ENCODE results near the gene NPC1. TPM values are rescaled to one million over a fixed set of nuclear protein-coding genes. Genes with fewer than 3 reads are reported as not detected.
A peak's percentile ranks its signal among the peaks of the same experiment; 100 is the strongest.
"Not testable (repeated sequence)": the region's sequence is repeated elsewhere in the genome, so short reads cannot be mapped to it uniquely, and the experiment has no call there.

NPC1 gene
- total and polyA plus RNA-seq, 5 experiments from 2014 or later, result 5.0 to 38.8 (median 15.5) TPM

DNA sequence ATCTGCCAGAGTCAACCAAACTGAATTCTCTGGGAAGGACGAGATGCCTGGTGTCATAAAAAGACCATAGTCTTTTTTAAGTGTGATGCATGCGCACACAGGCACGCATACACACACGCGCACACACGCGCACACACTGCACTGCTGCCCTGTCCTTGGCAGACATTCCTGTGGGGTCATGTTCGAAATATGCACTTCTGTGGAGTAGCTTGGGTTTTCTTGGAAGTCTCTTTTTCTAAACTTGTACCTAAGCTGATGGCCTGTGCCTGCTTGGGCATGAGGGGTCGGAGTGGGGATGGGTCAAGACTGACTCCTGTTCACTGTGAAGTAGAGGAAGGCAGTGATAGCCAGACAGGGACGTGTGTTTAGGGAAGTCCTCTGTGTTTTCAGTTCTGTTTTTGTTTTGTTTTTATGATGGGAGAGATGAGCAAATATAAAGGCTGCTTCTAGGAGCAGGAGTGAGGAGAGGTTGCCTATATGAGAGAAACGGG is 87.0 kb downstream of the NPC1 start:
- POLR2A ChIA-PET, result interaction anchor here (0.7 kb wide), 1 partner anchor 12 kb away, joined by 3 read pairs; no protein-coding TSS in a partner anchor
- Mint-ChIP-seq H3K4me1 (peaks cover 12 to 69% (median 19%) of the 10 kb centered on the region in 4 donors), H3K36me3 (no peaks in the 10 kb centered on the region), H3K27ac (peak overlapping the region in 3 of 10 donors; percentile 68 to 88 (median 88)), H3K9me3 (no peaks in the 10 kb centered on the region), H3K4me3 (peak overlapping the region in 3 of 10 donors; percentile 5 to 75 (median 28)), H3K27me3 (no peaks in the 10 kb centered on the region)
- DNase-seq (no peak), ATAC-seq (no peak)

DNA sequence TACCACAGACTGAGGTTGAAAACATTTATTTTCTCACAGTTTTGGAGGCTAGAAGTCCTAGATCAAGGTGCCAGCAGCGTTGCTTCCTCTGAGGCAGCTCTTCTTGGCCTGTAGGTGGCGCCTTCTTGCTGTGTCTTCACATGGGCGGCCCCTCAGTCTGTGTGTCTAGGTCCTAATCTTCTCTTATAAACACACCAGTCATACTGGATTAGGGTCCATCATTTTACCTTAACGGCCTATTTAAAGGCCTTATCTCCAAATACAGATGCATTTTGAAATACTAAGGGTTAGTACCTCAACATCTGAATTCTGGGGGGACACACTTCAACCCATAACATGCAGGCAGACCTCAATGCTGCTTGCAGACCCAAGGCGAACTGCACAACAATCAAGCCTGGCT is 87.4 kb downstream of the NPC1 start:
- POLR2A ChIA-PET, result interaction anchor here (0.7 kb wide), 1 partner anchor 11 kb away, joined by 3 read pairs; no protein-coding TSS in a partner anchor

DNA sequence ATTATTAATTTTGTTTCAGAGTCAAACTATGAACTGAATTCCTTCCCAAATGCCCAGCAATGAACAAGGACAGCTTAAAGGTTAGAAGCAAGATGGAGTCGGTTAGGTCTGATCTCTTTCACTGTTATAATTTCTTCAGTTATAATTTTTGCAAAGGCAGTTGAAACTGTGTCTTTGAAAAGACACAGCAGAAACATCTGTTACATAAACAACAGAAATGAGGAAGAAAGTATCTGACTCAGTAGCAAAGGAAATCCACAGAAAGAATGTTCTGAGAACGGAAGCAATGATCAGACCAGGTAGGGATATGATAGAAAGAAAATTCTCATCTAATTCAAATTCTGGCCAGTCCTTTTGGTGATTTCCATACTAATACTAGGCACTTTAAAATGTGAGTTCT is 88.2 kb downstream of the NPC1 start:
- H3K27me3 Mint-ChIP-seq, result no peaks in the 10 kb centered on the region
- POLR2A ChIA-PET, result interaction anchor here (0.5 kb wide), 1 partner anchor 25 kb away, joined by 3 read pairs; no protein-coding TSS in a partner anchor
- no peak overlapping the region for H3K4me3 Mint-ChIP-seq
- peaks cover 0 to 2% (median 0%) of the 10 kb centered on the region in 3 donors for H3K36me3 Mint-ChIP-seq
- H3K27ac Mint-ChIP-seq, result peak overlapping the region in 5 of 10 donors; percentile 3 to 88 (median 25)
- ATAC-seq (no peak), DNase-seq (no peak)
- H3K9me3 Mint-ChIP-seq, result no peaks in the 10 kb centered on the region
- H3K4me1 Mint-ChIP-seq, result peaks cover 6 to 63% (median 13%) of the 10 kb centered on the region in 4 donors

More for the DNA sequence above, 87.4 kb downstream of the NPC1 start:
- Mint-ChIP-seq H3K4me3 (peak overlapping the region in 2 of 10 donors; percentile 29 to 75), H3K27ac (peak overlapping the region in 6 of 10 donors; percentile 19 to 88 (median 68)), H3K27me3 (no peaks in the 10 kb centered on the region), H3K4me1 (peaks cover 7 to 65% (median 14%) of the 10 kb centered on the region in 4 donors), H3K36me3 (no peaks in the 10 kb centered on the region), H3K9me3 (no peaks in the 10 kb centered on the region)
- DNase-seq, result peak; percentile 52 to 85 (median 68)
- peak; percentile 25 to 49 for ATAC-seq

DNA sequence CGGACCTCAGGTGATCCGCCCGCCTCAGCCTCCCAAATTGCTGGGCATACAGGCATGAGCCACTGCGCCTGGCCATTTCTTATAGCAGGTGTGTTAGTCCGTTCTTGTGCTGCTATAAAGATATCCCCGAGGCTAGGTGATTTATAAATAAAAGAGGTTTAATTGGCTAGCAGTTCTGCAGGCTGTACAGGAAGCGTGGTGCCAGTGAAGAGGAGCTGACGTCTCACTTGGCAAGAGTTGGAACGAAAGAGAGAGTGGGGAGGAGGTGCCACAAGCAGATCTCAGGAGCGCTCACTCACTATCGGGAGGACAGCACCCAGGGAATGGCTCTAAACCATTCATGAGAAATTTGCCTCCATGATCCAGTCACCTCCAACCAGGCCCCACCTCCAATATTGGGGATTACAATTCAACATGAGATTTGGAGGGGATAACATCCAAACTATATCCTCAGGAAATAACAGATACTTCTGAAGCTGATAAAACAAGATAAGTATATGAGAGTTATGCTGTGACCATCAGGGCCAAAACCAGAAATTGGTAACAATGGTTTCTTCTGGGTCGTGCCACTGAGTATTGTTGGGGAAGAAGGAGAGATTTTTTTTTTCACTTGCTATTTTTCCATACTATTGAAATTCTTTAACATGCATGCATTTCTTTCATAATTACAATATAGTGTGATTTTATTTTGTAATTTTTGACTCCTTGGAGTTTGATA is 90.4 kb downstream of the NPC1 start:
- Mint-ChIP-seq H3K9me3 (no peaks in the 10 kb centered on the region), H3K36me3 (peaks cover 0 to 2% (median 0%) of the 10 kb centered on the region in 3 donors), H3K27me3 (no peaks in the 10 kb centered on the region), H3K4me1 (peaks cover 0 to 47% (median 5%) of the 10 kb centered on the region in 4 donors), H3K4me3 (peak overlapping the region in 1 of 10 donors; percentile 63), H3K27ac (peak overlapping the region in 2 of 10 donors; percentile 9 to 68)
- ATAC-seq (no peak), DNase-seq (no peak)
- POLR2A ChIA-PET, result interaction anchor here (0.6 kb wide), 1 partner anchor 27 kb away, joined by 5 read pairs; no protein-coding TSS in a partner anchor

DNA sequence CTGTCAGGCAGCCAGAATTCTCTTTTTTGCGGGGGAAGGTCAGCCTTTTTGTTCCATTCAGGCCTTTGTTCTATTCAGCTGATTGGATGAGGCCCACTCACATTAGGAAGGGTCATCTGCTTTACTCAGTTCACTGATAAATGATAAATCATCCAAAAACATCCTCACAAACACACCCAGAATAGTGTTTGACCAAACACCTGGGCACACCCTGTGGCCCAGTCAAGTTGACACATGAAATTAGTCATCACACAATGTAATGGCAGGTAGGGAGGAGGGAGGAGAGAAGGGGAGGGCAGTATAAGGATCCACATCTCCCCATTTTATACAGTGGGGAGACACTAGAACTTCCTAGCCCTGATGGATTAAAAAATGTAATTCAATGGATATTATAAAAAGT is 91.3 kb downstream of the NPC1 start:
- H3K36me3 Mint-ChIP-seq, result peaks cover 0 to 2% (median 0%) of the 10 kb centered on the region in 3 donors
- H3K27me3 Mint-ChIP-seq, result no peaks in the 10 kb centered on the region
- H3K4me1 Mint-ChIP-seq, result peaks cover 0 to 51% (median 5%) of the 10 kb centered on the region in 4 donors
- H3K9me3 Mint-ChIP-seq, result no peaks in the 10 kb centered on the region
- H3K4me3 Mint-ChIP-seq, result no peak overlapping the region
- DNase-seq, result no peak
- H3K27ac Mint-ChIP-seq, result no peak overlapping the region
- POLR2A ChIA-PET, result no interaction called here
- no peak for ATAC-seq

DNA sequence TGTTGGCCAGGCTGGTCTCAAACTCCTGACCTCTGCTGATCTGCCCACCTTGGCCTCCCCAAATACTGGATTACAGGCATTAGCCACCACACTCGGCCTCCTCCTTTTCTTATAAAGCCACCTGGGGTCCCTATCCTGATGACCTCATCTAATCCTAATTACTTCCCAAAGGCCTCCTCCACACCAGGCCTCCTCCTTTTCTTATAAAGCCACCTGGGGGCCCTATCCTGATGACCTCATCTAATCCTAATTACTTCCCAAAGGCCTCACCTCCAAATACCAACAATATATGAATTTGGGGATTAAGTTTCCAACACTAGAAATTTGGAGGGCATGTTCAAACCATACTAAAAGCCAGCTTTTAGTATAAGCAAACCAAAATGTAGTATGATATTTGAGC is 92.7 kb downstream of the NPC1 start:
- Mint-ChIP-seq H3K9me3 (no peaks in the 10 kb centered on the region), H3K27me3 (no peaks in the 10 kb centered on the region), H3K4me3 (no peak overlapping the region), H3K36me3 (peaks cover 0 to 2% (median 0%) of the 10 kb centered on the region in 3 donors), H3K4me1 (peaks cover 0 to 47% (median 2%) of the 10 kb centered on the region in 4 donors), H3K27ac (no peak overlapping the region)
- no peak for DNase-seq
- ATAC-seq, result no peak
- POLR2A ChIA-PET, result no interaction called here

DNA sequence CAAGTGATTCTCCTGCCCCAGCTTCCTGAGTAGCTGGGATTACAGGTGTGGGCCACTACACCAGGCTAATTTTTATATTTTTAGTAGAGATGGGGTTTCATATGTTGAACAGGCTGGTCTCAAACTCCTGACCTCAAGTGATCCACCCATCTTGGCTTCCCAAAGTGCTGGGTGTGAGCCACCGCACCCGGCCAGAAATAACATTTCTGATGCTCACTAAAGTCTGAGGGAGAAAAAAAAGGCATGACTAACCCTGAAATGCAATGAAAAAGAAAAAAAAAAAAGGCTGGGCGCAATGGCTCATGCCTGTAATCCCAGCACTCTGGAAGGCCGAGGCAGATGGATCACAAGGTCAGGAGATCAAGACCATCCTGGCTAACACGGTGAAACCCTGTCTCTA is 96.7 kb downstream of the NPC1 start:
- H3K4me1 Mint-ChIP-seq, result peaks cover 11 to 42% (median 20%) of the 10 kb centered on the region in 4 donors
- not testable (repeated sequence) for H3K27me3 Mint-ChIP-seq, DNase-seq, H3K27ac Mint-ChIP-seq, H3K36me3 Mint-ChIP-seq, ATAC-seq, H3K9me3 Mint-ChIP-seq
- H3K4me3 Mint-ChIP-seq, result peak overlapping the region in 1 of 10 donors; percentile 50
- POLR2A ChIA-PET, result interaction anchor here (2.5 kb wide), 1 partner anchor 36 kb away, joined by 9 read pairs; the partner anchor contains the start of gene RIOK3

DNA sequence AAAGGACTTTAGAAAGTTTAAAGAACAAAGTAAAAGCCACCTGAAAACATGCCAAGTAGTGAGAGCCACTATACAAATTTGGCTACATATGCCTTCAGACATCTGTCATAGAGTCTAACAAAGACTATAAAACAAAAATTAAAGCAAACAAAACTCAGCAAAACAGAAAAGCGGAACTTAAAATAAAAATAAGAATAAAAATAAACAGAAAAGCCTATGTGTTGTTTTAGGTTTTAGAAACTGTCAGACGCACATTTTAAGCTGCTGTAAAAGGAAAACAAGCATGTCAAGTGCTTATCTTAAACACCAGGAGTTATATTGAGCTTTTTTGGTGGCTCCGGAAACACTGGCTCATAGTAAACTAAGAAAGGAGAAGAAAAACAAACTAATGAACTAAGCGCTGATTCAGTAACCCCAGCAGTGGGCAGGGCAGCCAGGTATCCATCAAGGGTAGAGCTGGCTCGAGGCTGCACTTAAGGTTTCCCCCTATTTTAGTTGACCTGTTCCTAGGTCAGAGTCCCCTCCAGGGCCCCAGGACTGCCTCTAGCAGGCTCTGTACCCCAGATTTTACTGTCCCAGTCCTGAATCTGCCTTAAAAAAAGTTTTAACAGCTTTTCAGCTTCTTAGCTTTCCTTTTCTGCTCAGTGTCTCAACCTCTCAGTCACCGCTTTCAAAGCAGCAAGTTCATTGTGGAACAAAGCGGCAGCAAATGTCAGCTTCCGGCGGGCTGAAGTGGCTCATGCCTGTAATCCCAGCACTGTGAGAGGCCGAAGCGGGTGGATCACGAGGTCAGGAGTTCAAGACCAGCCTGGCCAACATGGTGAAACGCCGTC is 98.4 kb downstream of the NPC1 start:
- DNase-seq (peak; percentile 17 to 71 (median 40)), ATAC-seq (peak; percentile 79 to 90)
- peaks cover 0 to 8% (median 2%) of the 10 kb centered on the region in 3 donors for H3K36me3 Mint-ChIP-seq
- H3K4me3 Mint-ChIP-seq, result peak overlapping the region; percentile 41 to 85 (median 77)
- no peaks in the 10 kb centered on the region for H3K9me3 Mint-ChIP-seq
- peak overlapping the region; percentile 80 to 96 (median 92) for H3K27ac Mint-ChIP-seq
- POLR2A ChIA-PET, result interaction anchor here (0.7 to 2.5 kb wide), 4 partner anchors 11 to 98 kb away, joined by 3 to 9 read pairs (median 6); partner anchors contain the start of genes RIOK3 and RMC1
- no peaks in the 10 kb centered on the region for H3K27me3 Mint-ChIP-seq
- H3K4me1 Mint-ChIP-seq, result peaks cover 11 to 48% (median 20%) of the 10 kb centered on the region in 4 donors

DNA sequence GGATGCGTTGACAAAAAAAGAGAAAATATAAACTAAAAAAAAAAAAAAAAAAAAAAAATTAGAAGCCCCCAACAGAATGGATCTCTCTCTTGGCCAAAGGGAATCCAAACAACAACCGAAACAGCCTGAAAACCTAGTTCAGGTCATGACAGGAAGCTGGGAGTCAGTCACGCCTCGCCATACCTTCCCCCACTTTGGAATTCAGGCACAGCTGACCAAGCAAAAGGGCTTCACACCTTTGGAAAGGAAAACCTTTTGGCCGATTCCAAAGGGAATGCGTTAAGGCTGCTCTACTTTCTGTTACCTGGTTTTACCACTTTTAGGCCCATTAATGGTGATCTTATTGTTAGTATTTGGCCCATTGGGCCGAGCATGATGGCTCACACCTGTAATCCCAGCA is 100.9 kb downstream of the NPC1 start:
- POLR2A ChIA-PET, result interaction anchor here (0.7 kb wide), 2 partner anchors 14 to 480 kb away, joined by 3 to 5 read pairs; no protein-coding TSS in a partner anchor
- no peaks in the 10 kb centered on the region for H3K27me3 Mint-ChIP-seq
- H3K27ac Mint-ChIP-seq, result peak overlapping the region in 3 of 10 donors; percentile 32 to 92 (median 38)
- no peaks in the 10 kb centered on the region for H3K9me3 Mint-ChIP-seq
- no peak overlapping the region for H3K4me3 Mint-ChIP-seq
- H3K36me3 Mint-ChIP-seq, result peaks cover 0 to 30% (median 6%) of the 10 kb centered on the region in 3 donors
- peaks cover 11 to 52% (median 20%) of the 10 kb centered on the region in 4 donors for H3K4me1 Mint-ChIP-seq
- DNase-seq (no peak), ATAC-seq (no peak)

DNA sequence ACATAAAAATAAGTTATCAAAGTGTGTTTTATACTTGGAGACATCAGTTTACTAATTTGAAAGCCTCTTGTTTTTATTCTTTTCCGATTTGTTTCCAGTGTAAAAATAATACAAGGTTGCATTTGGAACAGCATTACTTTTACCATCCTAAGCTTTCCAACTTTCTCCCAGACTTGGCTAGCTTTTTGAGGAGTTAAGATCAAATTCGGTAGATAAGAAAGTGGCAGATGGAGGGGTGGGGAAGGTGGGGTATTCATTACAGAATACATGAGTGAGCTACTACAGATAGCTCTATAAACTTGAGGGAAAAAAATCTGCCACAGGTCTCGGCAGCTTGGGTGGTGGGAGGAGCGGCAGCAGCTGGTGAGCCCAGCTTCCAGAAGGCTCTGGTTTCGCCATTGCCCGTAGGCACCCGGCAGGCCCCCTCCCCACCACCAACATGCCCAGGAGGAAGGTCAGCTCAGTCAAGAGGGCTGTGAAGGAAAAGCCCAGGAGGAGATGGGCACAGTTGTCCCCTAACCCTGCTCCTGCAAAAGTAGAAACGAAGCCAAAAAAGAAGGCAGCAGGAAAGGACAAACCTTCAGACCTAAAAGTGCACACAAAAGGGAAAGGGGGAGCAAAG is 101.6 kb downstream of the NPC1 start:
- peaks cover 0 to 37% (median 9%) of the 10 kb centered on the region in 3 donors for H3K36me3 Mint-ChIP-seq
- no peak overlapping the region for H3K4me3 Mint-ChIP-seq
- H3K4me1 Mint-ChIP-seq, result peaks cover 11 to 54% (median 20%) of the 10 kb centered on the region in 4 donors
- peak overlapping the region in 3 of 10 donors; percentile 25 to 49 (median 48) for H3K27ac Mint-ChIP-seq
- DNase-seq (no peak), ATAC-seq (no peak)
- no peaks in the 10 kb centered on the region for H3K27me3 Mint-ChIP-seq
- H3K9me3 Mint-ChIP-seq, result no peaks in the 10 kb centered on the region
- POLR2A ChIA-PET, result interaction anchor here (0.8 kb wide), 1 partner anchor 18 kb away, joined by 3 read pairs; no protein-coding TSS in a partner anchor
